Neural cell (in vitro differentiated cells): ENCODE measurements around the gene SLC25A46.

ENCODE experiments used
- EP300 ChIP-seq: fragments of 450-650 bp; conservative IDR thresholded peaks from 2 replicates; pipeline ENCODE4 v1.6.1; 2014; ENCODE audit warnings: antibody characterized with exemption, mild to moderate bottlenecking, moderate library complexity; ENCODE audit not compliant: poor library complexity, severe bottlenecking
- EZH2 ChIP-seq: fragments of 200-600, 300-800 bp; shearing (Covaris generic), sonication (generic); IDR thresholded peaks from 2 replicates; pipeline ENCODE4 v1.6.1; 2014; ENCODE audit warnings: antibody characterized with exemption, low read length, borderline replicate concordance, mild to moderate bottlenecking; ENCODE audit not compliant: insufficient read depth, poor library complexity, severe bottlenecking
- MXI1 ChIP-seq: fragments of 450-650 bp; conservative IDR thresholded peaks from 2 replicates; pipeline ENCODE4 v1.6.1; 2014; ENCODE audit warnings: antibody characterized with exemption, mild to moderate bottlenecking; ENCODE audit not compliant: poor library complexity, severe bottlenecking
- POLR2AphosphoS5 ChIP-seq: IDR thresholded peaks from 2 replicates; pipeline ENCODE4 v1.6.1; 2012
- RAD21 ChIP-seq: fragments of 450-650 bp; conservative IDR thresholded peaks from 2 replicates; pipeline ENCODE4 v1.6.1; 2014; ENCODE audit warnings: antibody characterized with exemption, mild to moderate bottlenecking, moderate library complexity
- SMC3 ChIP-seq: fragments of 450-650 bp; conservative IDR thresholded peaks from 2 replicates; pipeline ENCODE4 v1.6.1; 2014; ENCODE audit warnings: antibody characterized with exemption, mild to moderate bottlenecking, moderate library complexity; ENCODE audit not compliant: poor library complexity
- TAF1 ChIP-seq: IDR thresholded peaks from 2 replicates; pipeline ENCODE4 v1.6.1; 2012; ENCODE audit warnings: low read depth
- TF ChIP-seq, protein P1 (sequence below): fragments of 450-650 bp; IDR thresholded peaks from 2 replicates; pipeline ENCODE4 v1.5.1; 2014; ENCODE audit warnings: antibody characterized with exemption, mild to moderate bottlenecking, moderate library complexity; ENCODE audit not compliant: poor library complexity, severe bottlenecking
- TF ChIP-seq, protein P2 (sequence below): IDR thresholded peaks from 2 replicates; pipeline ENCODE4 v1.6.1; 2012; ENCODE audit warnings: borderline replicate concordance

DNA sequence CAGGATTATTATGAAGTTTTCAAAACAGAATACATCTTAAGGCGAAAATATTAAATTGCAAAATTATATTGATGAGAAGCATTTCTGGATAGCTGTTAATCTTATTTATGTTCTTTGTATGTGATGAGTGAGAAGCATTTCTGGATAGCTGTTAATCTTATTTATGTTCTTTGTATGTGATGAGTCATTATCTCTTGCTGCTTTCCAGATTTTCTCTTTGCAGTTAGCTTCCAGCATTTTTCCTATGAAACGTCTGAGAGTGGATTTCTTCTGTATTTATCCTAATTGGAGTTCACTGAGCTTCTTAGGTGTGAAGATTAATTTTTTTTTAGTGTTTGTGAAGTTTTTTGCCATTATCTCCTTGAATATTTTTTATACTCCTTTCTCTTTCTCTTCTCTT, 20.5 kb upstream of the SLC25A46 start:
- TF ChIP-seq, protein P1, sequence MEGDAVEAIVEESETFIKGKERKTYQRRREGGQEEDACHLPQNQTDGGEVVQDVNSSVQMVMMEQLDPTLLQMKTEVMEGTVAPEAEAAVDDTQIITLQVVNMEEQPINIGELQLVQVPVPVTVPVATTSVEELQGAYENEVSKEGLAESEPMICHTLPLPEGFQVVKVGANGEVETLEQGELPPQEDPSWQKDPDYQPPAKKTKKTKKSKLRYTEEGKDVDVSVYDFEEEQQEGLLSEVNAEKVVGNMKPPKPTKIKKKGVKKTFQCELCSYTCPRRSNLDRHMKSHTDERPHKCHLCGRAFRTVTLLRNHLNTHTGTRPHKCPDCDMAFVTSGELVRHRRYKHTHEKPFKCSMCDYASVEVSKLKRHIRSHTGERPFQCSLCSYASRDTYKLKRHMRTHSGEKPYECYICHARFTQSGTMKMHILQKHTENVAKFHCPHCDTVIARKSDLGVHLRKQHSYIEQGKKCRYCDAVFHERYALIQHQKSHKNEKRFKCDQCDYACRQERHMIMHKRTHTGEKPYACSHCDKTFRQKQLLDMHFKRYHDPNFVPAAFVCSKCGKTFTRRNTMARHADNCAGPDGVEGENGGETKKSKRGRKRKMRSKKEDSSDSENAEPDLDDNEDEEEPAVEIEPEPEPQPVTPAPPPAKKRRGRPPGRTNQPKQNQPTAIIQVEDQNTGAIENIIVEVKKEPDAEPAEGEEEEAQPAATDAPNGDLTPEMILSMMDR: no peak
- TF ChIP-seq MXI1 (no peak), EZH2 (no peak), POLR2AphosphoS5 (no peak), SMC3 (no peak), EP300 (no peak), RAD21 (no peak), TAF1 (no peak)
- TF ChIP-seq, protein P2, sequence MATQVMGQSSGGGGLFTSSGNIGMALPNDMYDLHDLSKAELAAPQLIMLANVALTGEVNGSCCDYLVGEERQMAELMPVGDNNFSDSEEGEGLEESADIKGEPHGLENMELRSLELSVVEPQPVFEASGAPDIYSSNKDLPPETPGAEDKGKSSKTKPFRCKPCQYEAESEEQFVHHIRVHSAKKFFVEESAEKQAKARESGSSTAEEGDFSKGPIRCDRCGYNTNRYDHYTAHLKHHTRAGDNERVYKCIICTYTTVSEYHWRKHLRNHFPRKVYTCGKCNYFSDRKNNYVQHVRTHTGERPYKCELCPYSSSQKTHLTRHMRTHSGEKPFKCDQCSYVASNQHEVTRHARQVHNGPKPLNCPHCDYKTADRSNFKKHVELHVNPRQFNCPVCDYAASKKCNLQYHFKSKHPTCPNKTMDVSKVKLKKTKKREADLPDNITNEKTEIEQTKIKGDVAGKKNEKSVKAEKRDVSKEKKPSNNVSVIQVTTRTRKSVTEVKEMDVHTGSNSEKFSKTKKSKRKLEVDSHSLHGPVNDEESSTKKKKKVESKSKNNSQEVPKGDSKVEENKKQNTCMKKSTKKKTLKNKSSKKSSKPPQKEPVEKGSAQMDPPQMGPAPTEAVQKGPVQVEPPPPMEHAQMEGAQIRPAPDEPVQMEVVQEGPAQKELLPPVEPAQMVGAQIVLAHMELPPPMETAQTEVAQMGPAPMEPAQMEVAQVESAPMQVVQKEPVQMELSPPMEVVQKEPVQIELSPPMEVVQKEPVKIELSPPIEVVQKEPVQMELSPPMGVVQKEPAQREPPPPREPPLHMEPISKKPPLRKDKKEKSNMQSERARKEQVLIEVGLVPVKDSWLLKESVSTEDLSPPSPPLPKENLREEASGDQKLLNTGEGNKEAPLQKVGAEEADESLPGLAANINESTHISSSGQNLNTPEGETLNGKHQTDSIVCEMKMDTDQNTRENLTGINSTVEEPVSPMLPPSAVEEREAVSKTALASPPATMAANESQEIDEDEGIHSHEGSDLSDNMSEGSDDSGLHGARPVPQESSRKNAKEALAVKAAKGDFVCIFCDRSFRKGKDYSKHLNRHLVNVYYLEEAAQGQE: no peak
